Subcutaneous adipose tissue (tissue), 4 donors: ENCODE measurements around the gene DISC1. TPM values are rescaled to one million over a fixed set of nuclear protein-coding genes. Genes with fewer than 3 reads are reported as not detected.

Experiments
- CTCF ChIP-seq: fragments of 450-650 bp; IDR thresholded peaks from one replicate; pipeline ENCODE4 v1.5.1; 2016; ENCODE audit warnings: low read depth, mild to moderate bottlenecking, control low read depth, antibody characterized with exemption, moderate library complexity
- total RNA-seq, 4 donors: library from RNA; depleted of rRNA; stranded (reverse); fragments of >200 nt; gene quantifications; one replicate each; pipeline ENCODE4 v1.1.0, GENCODE V29; 2016

The DISC1 gene
- total RNA-seq, 4 donors from 2014 or later: 9.8 to 21.6 (median 19.7) TPM

GRCh38 chr1:231750818-231751362 lies 124.3 kb downstream of the DISC1 start:
- no peak for TF ChIP-seq CTCF

DNA sequence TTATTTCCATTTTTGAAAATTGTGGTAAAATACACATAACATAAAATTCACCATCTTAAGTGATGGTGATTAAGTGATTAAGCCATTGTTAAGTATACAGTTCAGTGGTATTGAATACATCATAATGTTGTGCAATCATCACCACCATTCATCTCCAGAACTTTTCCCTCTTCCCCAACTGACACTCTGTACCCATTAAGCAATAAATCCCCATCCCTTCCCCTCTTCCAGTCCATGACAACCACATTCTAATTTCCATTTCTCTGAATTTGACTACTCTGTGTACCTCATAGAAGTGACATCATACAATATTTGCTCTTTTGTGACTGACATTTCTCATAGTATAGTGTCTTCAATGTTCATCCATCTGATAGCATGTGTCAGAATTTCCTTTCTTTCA lies 124.8 kb downstream of the DISC1 start:
- no peak for TF ChIP-seq CTCF

DNA sequence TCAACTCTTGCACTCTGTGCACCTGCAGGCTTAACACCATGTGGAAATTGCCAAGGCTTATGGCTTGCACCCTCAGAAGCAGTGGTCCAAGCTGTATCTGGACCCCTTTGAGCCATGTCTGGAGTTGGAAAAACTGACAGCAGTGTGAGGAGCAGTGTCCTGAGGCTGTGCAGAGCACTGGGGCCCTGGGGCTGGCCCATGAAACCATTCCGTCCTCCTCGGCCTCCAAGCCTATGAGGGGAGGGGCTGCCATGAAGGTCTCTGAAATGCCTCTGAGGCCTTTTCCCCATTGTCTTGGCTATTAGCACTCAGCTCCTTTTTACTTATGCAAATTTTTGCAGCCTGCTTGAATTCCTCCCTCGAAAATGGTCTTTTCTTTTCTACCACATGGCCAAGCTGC lies 126.7 kb downstream of the DISC1 start:
- TF ChIP-seq CTCF: no peak

- no peak for TF ChIP-seq CTCF
These were observed 130.5 kb downstream of the DISC1 start for GRCh38 chr1:231757101-231757404.

- TF ChIP-seq CTCF: no peak
These were observed 131.2 kb downstream of the DISC1 start for GRCh38 chr1:231757759-231758158.

GRCh38 chr1:231761252-231761651 lies 134.7 kb downstream of the DISC1 start:
- TF ChIP-seq CTCF: no peak

DNA sequence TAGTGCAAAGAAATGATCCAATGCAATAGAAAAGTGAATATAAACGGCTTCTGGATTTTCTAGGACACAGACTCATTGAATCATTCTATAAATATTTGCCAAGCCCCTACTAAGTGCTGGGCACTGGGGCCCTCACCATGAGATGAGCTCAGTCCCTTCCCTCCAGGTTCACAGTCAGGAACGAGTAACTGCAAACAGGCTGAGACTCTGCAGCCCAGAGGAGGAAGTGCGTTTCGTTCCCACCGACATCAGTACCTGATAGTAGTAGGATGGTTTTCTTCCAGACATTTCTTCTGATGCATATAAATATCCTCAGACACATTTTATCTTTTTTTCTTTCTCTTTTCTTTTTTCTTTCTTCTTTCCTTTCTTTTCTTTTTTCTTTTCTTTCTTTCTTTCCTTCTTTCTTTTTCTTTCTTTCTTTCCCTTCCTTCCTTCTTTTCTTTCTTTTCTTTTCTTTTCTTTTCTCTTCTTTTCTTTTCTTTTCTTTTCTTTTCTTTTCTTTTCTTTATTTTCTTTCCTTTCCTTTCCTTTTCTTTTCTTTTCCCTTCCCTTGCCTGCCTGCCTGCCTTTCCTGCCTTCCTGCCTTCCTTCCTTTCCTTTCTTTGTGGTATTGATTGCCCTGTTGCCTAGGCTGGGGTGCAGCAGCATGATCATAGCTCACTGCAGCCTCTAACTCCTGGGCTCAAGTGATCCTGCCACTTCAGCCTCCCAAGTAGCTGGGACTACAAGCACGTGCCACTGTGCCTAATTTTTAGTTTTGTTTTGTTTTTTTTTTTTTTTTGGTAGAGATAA lies 135.4 kb downstream of the DISC1 start:
- no peak for TF ChIP-seq CTCF
